B cell (primary cell): Measurements from ENCODE around the gene GBP2. TPM values are rescaled to one million over a fixed set of nuclear protein-coding genes. Genes with fewer than 3 reads are reported as not detected.

Experiments used
- ATAC-seq: fragments of 200-7000 bp; cut with Tn5 transposase; one replicate; pipeline ENCODE4 v1.10.0; 2021; ENCODE audit warnings: low read depth, mild to moderate bottlenecking, moderate number of reproducible peaks, moderate library complexity
- CTCF ChIA-PET: fragments of 350-600 bp; sonication (Branson Sonifier 250); formaldehyde crosslinking; loops from one replicate; lab custom pipeline; 2021; ENCODE audit warnings: antibody characterized with exemption, inconsistent platforms; lab: Charles Lee
- POLR2A ChIA-PET: fragments of 350-600 bp; sonication (Branson Sonifier 250); formaldehyde crosslinking; loops from one replicate; lab custom pipeline; 2021; ENCODE audit warnings: antibody characterized with exemption; lab: Charles Lee
- DNase-seq: peaks from one replicate; pipeline ENCODE4 v3.0.0; 2013
- H2AFZ ChIP-seq: 2 replicates; pipeline ENCODE4 v1.6.1; 2012; ENCODE audit warnings: mild to moderate bottlenecking, low read depth, low read length; ENCODE audit not compliant: insufficient read depth, poor library complexity, severe bottlenecking
- H3K27ac ChIP-seq, 2 donors: 1 replicate in 1 of 2; 2 replicates in 1 of 2; pipeline ENCODE4 v1.5.1; 2012 to 2013; ENCODE audit warnings: low read length in 2 of 2, mild to moderate bottlenecking in 2 of 2, moderate library complexity in 1 of 2
- H3K27me3 ChIP-seq, 4 experiments: fragments of 200-600 bp in 1 of 4; sonication (generic) in 1 of 4; replicated peaks in 1 of 4; 1 replicate in 2 of 4; 2 replicates in 2 of 4; pipeline versions ENCODE4 v1.6.1 to v1.7.0; 2013 to 2016; ENCODE audit warnings: low read length in 3 of 4, mild to moderate bottlenecking in 2 of 4, mixed read lengths in 1 of 4, moderate library complexity in 1 of 4; ENCODE audit not compliant: insufficient read depth in 4 of 4, control insufficient read depth in 3 of 4; ENCODE audit errors: control extremely low read depth in 1 of 4
- H3K36me3 ChIP-seq, 2 experiments: replicated peaks in 1 of 2; 1 replicate in 1 of 2; 2 replicates in 1 of 2; pipeline versions ENCODE4 v1.6.1 to v1.7.1; 2013; ENCODE audit warnings: low read length in 1 of 2; ENCODE audit not compliant: insufficient read depth in 2 of 2, control insufficient read depth in 1 of 2; ENCODE audit errors: control extremely low read depth in 1 of 2, extremely low read depth in 1 of 2
- H3K4me1 ChIP-seq, 2 donors: fragments of 200-600 bp in 1 of 2; sonication (generic) in 1 of 2; 1 replicate in 1 of 2; 2 replicates in 1 of 2; pipeline versions ENCODE4 v1.5.1 to v1.6.1; 2013 to 2017; ENCODE audit warnings: low read length in 2 of 2; ENCODE audit not compliant: control insufficient read depth in 2 of 2, insufficient read depth in 2 of 2
- H3K4me2 ChIP-seq: replicated peaks from 2 replicates; pipeline ENCODE3; 2012; ENCODE audit warnings: mild to moderate bottlenecking, low read depth, low read length; ENCODE audit not compliant: poor library complexity, severe bottlenecking
- H3K4me3 ChIP-seq, 5 experiments: fragments of 200-600 bp in 1 of 5; sonication (generic) in 1 of 5; 1 replicate in 3 of 5; 2 replicates in 2 of 5; pipeline versions ENCODE4 v1.5.1 to v1.7.0; 2011 to 2016; ENCODE audit warnings: low read length in 4 of 5, mild to moderate bottlenecking in 4 of 5, low read depth in 2 of 5, control low read depth in 1 of 5, moderate library complexity in 1 of 5; ENCODE audit not compliant: insufficient read depth in 1 of 5; ENCODE audit errors: control extremely low read depth in 1 of 5, extremely low read depth in 1 of 5
- H3K79me2 ChIP-seq: fragments of 200-600 bp; sonication (generic); one replicate; pipeline ENCODE4 v1.6.0; 2016; ENCODE audit warnings: low read length; ENCODE audit not compliant: control insufficient read depth, insufficient read depth
- H3K9ac ChIP-seq: fragments of 200-600 bp; sonication (generic); 2 replicates; pipeline ENCODE4 v1.6.1; 2017; ENCODE audit warnings: mild to moderate bottlenecking, low read length, moderate library complexity
- H3K9me3 ChIP-seq, 3 donors: one replicate each; pipeline versions ENCODE4 v1.6.1 to v1.7.1; 2013; ENCODE audit warnings: low read length in 2 of 3; ENCODE audit not compliant: control insufficient read depth in 2 of 3, insufficient read depth in 1 of 3; ENCODE audit errors: control extremely low read depth in 1 of 3
- H4K20me1 ChIP-seq: 2 replicates; pipeline ENCODE4 v1.6.0; 2012; ENCODE audit warnings: mild to moderate bottlenecking, low read length; ENCODE audit not compliant: insufficient read depth, control insufficient read depth, poor library complexity, severe bottlenecking
- H3K27ac Mint-ChIP-seq: one replicate; pipeline ENCODE4 v1.8.0; 2021; ENCODE audit warnings: mixed read lengths
- H3K27me3 Mint-ChIP-seq: one replicate; pipeline ENCODE4 v1.8.0; 2021; ENCODE audit warnings: mixed read lengths
- H3K4me1 Mint-ChIP-seq: one replicate; pipeline ENCODE4 v1.8.0; 2021; ENCODE audit warnings: mixed read lengths
- H3K4me3 Mint-ChIP-seq: one replicate; pipeline ENCODE4 v1.8.0; 2021; ENCODE audit warnings: mixed read lengths
- H3K9me3 Mint-ChIP-seq: one replicate; pipeline ENCODE4 v1.8.0; 2022; ENCODE audit warnings: mixed read lengths; ENCODE audit not compliant: insufficient read depth
- CTCF ChIP-seq: fragments of 200-600 bp; IDR thresholded peaks from one replicate; pipeline ENCODE4 v1.8.0; 2022; ENCODE audit warnings: antibody characterized with exemption, mild to moderate bottlenecking
- EZH2 ChIP-seq: IDR thresholded peaks from 2 replicates; pipeline ENCODE4 v1.6.1; 2012; ENCODE audit warnings: borderline replicate concordance, low read depth, mild to moderate bottlenecking, moderate library complexity, low read length; ENCODE audit not compliant: insufficient read depth, poor library complexity, severe bottlenecking
- intact Hi-C: fragments of 100-400 bp; cut with micrococcal nuclease; formaldehyde crosslinking; loops from one replicate; pipeline ENCODE4 v1.10.0; 2022
- polyA plus RNA-seq: library from polyadenylated mRNA; depleted of rRNA; stranded (reverse); fragments of >200 nt; gene quantifications from 2 replicates; pipeline ENCODE4 v1.2.3, GENCODE V29; 2012
- total RNA-seq, 2 donors: library from RNA; stranded (reverse); fragments of 120-200 nt in 1 of 2; gene quantifications; 1 replicate in 1 of 2; 2 replicates in 1 of 2; pipeline versions ENCODE4 v1.2.3 to v1.2.4, GENCODE V29; 2013 to 2022

The GBP2 gene
- total and polyA plus RNA-seq, 2 donors (not counting 1 experiment from before 2014, with no cell fraction given) = 8.2 to 31.9 TPM

GRCh38 chr1:89085781-89086180 is 40.1 kb downstream of the GBP2 start:
- H3K27me3 Mint-ChIP-seq = no peaks in the 10 kb centered on the region

More at GRCh38 chr1:89085781-89086180, 40.1 kb downstream of the GBP2 start:
- Histone ChIP-seq H2AFZ (no peak overlapping the region), H3K4me3 (no peak overlapping the region), H3K4me2 (no peak overlapping the region), H3K9ac (no peak overlapping the region), H3K9me3 (peaks cover 0 to 2% (median 0%) of the 10 kb centered on the region in 3 donors), H3K79me2 (no peaks in the 10 kb centered on the region), H4K20me1 (no peaks in the 10 kb centered on the region), H3K27ac (no peak overlapping the region), H3K27me3 (no peaks in the 10 kb centered on the region), H3K4me1 (peaks cover 7 to 9% of the 10 kb centered on the region in 2 donors), H3K36me3 (no peaks in the 10 kb centered on the region)
- TF ChIP-seq EZH2 (no peak), CTCF (peak; percentile 82)
- intact Hi-C loops = loop anchor here (1.0 to 5.0 kb wide), 2 partner anchors 88 to 273 kb away; no protein-coding TSS in a partner anchor
- Mint-ChIP-seq H3K4me3 (no peak overlapping the region), H3K27ac (no peak overlapping the region), H3K9me3 (no peaks in the 10 kb centered on the region), H3K4me1 (peaks cover 4% of the 10 kb centered on the region)
- DNase-seq (peak; percentile 38), ATAC-seq (peak; percentile 47)
- CTCF ChIA-PET = interaction anchor here (0.6 to 6.1 kb wide), 30 partner anchors 12 to 417 kb away, joined by 3 to 117 read pairs (median 4); partner anchors contain the start of genes GBP1 and GBP6
- POLR2A ChIA-PET = no interaction called here
